ENCODE measurements around the gene SPON2.

DNA sequence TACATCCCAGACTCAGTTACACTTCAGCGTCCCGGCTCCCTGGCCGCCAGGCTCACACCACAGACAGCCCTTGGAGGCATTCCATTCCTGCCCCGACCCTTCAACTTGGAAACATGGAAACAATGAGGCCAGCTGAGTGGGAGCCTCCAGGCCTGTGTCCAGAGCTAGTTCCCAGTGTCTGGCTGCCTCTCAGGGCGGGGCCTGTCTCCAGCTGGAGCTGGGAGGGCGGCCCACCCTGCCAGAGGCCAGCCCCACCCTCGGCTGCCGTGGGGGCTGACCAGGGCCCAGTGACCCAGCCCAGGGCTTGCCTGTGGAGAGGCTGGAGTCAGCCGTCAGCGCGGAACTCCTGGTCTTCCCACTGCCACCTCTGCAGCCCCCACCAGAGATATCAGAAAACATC, 37.4 kb upstream of the SPON2 start:
- no peak for TF ChIP-seq CTCF (IDR thresholded peaks at IDR 0.05; ENCODE audit: low read length)
- no peak for TF ChIP-seq EZH2 (optimal IDR thresholded peaks at IDR 0.05; ENCODE audit: low read depth, low read length)
- TF ChIP-seq EZH2phosphoT487 (IDR thresholded peaks at IDR 0.05; ENCODE audit: low read length): no peak

Data from MM.1S (cell line).